Hematopoietic multipotent progenitor cell treated with erythropoietin and hydrocortisone succinate and interleukin-3 and kit ligand, for 17 days (in vitro differentiated cells): ENCODE results near the gene PLD1.
"Not testable (repeated sequence)": the region's sequence is repeated elsewhere in the genome, so short reads cannot be mapped to it uniquely, and the experiment has no call there.

ENCODE experiments used
- DNase-seq: peaks from one replicate; pipeline ENCODE4 v3.0.0-alpha.2; 2015; ENCODE audit warnings: low spot score

The PLD1 gene

DNA sequence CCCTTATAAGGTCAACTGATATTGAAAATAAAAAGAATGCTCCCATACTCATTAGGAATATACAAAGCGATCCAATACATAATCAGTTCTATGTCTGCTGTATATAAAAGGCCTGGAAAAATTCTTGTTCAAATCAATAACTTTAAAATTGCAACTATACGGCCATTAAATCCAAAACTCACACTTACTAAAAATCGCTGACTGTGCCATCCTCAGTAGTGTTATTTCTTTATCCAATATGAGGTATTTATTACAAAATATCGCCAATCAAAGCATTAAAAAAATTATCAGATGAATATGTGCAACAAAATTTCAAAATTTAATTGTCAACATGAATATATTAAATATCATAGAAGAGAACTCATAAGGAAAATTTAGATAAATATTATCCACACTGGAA lies 146.5 kb downstream of the PLD1 start:
- DNase-seq, result no peak

DNA sequence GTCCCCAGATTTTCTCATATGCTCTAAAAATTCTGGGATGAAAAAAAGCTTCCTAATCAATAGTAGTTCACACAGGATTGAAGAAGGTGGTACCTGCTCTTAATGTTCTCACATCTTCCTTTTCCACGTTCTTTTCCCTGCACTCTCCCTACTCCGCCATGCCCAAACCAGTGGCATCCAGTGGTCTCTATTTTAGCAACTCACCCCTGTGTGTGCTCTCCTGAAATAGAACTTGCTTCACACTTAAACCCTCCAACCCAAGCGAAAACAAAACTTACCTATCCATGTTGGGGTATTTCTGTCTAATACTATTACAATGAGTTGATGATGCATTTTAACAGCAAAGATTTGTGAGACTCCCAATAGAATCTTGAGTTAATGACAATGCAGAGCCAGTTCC lies 148.8 kb downstream of the PLD1 start:
- no peak for DNase-seq

DNA sequence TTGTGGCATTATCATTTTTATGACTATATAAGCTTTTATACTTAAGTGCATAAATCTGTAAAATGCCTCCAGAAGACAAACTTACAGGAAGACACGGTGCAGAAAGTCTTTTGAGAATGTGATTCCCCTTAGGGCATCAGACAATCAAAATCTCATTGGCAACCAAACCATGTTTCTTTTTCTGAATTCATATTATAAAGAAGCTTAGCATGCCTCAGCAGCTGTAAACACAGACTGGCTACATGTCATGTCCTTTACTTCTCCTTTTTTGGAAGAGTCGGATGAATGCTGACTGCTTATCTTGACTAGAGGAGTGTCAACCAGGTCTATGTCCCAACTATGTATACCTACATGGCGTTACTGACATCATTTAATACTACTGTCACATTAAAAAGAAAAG lies 150.1 kb downstream of the PLD1 start:
- DNase-seq, result no peak

DNA sequence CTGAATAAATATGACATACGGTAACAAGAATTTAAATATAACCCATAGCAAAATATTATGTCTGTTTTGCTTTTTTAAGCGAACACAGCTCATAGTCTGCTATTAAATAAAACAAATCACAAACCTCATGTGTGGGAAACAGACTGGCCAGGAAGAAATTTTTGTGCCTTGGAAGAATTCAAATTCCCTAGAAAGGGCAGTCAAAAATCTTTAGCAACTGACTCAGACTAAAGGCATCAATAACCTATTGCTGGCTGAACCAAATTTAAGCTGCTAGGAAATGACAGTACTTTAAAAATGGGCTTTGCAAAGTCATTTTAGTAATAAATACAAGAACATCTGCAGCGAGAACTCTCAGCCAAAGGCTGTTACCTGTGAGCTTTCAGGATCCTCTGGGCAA lies 151.4 kb downstream of the PLD1 start:
- DNase-seq, result no peak

DNA sequence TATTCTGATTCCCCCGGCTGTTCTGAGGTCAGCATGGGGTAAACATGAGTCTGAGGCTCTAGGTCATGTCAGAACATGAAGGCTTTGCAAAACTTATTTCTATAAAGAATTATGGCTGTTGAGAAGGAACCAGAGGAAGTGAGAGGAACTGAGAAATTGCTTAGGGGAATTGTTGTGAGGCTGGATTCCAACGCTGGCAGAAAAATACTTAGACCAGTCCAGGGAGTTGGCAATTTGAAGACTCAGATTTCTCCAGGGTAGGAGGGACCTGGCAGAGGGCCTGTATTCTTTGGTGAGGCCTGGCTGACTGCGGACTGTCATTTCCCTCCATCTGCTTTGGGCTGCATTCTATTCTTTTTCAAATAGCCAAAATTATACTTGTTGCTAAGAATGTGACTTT lies 155.5 kb downstream of the PLD1 start:
- no peak for DNase-seq

DNA sequence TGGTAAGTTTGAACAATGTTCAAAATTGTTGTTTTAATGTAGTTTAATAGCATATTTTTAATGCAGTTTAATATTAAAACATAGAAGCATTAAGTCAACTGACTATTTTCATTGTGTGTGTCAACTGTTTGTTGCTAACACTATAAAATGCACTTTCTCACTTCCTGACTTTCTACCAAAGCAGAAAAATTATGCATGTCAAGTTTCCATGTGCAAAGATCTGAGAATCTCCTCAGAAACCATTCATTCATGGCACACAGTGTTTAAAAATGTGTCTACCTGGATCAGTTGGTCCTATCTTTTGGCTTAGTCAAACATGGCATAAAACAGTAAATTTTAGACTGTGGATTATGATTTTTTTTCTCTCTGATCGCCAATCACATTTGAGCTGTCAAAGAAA lies 156.0 kb downstream of the PLD1 start:
- DNase-seq, result no peak

DNA sequence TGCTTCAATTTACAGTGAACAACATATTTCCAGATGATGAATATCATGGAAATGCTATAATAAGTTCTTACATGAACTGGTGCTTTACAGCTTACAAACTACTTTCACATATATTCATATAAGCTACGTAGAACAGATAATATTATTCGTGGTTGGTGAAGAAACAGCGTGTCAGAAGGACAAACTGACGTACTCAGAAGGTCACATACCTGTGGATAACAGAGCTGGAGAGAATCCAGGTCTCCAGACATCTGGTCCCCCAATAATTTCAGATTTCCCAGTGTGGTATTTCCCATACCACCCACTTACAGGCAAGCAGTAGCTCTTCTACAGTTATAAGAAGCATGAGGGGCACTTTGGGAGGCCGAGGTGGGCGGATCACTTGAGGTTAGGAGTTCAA lies 156.6 kb downstream of the PLD1 start:
- no peak for DNase-seq

DNA sequence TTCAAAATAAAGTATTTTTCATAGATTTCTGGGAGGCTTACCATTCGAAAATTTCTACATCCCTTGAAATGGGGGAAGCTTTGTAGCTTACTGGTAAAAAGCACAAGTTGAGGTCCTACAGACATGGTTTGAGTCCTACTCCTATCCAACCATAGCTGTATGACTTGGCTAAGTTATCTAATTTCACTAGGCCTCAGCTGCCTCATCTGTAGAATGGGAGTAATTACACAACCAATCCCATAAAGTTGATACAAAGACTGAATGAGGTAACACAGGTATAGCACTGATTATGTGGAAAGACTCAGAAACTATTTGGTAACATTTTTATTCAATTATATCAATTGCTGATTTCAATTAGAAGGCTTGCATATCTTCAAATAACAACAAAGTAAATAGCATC lies 157.4 kb downstream of the PLD1 start:
- DNase-seq, result no peak

DNA sequence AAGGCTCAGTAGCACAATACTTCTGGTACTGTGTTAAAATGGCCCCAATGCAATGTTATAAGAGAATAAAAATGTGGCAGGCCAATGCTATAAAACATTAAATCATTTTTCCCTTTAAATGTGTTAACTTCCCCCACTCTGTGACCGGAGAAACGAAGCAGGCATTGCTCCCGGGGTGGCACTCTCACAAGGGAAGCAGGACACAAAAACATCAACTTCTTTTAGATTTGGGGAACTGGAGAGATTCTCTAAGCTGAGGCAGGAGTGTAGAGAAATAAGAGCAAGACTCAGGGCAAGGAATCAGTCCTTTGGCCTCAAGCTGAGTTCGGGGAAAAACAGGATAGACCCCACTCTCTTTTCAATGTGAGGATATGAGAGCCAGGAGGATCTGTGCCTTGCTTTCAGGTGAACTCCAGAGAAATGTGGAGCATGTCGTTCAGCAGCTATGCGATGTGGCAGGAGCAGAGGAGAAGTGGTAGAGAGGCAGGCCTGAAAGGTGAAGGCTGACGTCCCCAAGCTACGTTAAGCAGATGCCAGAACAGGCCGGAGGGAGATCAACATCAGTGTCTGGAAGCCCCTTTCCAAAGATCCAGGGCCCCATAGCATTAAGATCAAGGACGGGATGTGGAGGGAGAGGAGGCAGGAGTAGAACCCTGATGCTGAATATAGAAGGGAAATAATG lies 160.2 kb downstream of the PLD1 start:
- no peak for DNase-seq

DNA sequence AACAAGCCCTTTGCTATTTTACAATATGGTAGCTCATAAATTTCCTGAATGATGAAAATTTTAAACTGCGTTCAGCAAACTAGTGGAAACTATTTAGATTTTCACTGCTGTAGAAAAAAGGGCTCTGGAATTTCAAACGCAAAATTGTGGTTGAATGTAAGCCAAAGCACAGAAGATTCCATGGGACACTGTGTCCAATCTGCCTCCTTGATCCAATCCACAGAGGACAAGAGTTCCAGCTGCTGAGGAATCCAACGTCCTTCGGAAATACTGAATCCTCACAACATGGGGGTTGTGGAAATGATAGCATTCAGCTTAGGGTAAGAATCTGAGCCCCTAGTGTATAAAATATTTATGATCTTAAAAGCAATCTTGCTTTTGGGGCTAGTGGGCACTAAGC lies 161.0 kb downstream of the PLD1 start:
- DNase-seq, result no peak

DNA sequence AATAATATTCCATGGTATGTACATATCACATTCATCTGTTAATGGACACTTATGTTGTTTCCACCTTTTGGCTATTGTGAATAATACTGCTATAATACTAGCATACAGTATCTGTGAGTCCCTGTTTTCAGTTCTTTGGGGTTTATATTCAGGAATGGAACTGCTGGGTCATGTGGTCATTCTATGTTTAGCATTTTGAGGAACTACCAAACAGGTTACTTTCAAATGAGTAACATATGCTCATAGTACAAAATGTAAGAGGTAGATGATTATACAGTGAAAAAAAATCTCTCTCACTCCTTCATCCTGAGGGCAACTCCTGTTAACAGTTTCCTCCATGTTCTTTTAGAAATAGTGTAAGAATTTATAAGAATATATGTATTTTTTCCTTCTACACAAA lies 162.2 kb downstream of the PLD1 start:
- DNase-seq, result no peak

DNA sequence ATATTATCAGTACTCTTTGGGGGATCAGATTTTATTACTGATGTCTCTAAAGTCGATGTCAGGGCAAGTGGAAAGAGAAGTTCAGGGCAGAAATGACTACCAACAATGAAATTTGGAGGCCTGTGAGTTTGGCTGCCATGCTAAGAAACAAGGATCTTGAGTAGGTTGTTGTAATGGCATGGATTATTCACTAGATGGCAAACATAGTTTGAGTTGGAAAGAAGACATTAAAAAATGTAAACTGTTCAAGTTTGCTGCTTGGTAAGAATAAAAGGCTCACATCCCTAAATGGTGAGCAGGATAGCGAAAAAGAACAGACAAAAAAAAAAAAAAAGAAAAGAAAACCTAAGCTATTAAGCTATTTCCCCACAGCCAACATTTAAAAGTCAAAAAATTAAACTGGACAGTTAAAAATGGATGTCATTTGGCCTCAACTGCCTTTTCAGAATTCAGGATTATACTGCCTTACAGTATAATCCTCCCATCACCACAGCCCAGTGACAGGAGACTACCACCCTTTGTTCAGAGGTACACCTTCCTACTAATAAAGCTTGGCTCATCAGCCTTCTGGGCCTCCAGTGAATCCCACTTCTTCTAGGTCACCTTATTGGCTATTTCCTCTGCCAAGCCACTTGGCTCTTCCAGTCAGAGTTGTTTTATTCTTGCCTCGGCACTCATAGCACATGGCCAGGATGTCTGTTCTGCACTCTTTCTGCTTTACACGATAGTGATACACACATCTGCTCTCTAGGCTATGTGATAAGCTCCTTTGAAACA lies 163.7 kb downstream of the PLD1 start:
- no peak for DNase-seq

DNA sequence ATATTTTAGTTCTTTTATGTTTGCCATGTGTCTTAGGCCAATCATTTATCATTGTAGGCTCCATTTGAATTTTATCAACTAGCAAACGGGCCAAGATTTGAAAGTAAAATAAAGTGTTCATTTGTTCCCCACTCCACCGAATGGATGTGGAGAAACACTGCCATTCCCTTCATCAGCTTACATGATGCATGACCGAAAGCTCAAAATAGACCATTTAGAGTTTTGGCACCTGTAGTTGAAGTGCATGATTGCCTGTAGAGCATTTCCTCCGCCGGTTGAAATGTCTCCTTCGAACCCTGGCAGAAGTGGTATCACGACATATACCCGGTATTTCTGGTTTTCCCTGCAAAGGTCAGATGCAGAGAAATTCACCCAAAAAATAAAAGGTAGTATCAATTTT lies 165.6 kb downstream of the PLD1 start:
- DNase-seq, result no peak

DNA sequence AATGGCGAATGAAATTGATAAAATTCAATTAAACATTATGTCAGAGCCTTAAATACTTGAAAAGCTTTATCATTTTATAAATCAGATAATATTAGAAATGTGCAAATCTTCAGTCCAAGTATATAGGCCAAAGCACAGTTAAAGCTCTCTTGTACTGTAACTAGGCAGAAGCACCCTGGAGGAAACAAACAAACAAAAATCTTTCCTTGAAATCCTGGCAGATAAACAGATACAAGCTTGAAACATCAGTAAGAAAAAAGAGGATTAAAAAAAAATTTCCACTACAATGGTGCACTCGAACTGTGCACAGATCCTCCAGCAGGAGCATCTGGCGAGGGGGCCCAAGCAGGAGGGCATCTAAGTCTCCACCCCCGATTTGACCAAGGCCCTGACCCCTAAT lies 166.6 kb downstream of the PLD1 start:
- no peak for DNase-seq

DNA sequence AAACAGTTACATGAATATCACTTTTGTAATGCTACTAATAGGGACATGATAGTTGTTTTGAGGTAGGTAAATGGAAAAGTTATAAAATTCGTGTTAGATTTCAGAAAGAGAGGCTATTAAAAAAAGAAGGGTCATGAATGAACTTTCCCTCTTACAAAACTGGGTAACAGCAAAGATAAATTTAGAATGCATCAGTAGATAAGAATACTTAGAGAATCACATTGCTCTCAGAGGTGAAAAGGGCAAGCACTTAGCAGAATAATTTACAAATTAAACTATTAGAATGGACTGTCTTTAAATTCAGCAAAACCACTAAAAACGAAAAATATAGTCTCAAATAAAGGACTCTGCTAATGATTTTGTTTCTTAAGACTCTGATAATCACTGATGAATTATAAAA lies 167.2 kb downstream of the PLD1 start:
- DNase-seq, result no peak

DNA sequence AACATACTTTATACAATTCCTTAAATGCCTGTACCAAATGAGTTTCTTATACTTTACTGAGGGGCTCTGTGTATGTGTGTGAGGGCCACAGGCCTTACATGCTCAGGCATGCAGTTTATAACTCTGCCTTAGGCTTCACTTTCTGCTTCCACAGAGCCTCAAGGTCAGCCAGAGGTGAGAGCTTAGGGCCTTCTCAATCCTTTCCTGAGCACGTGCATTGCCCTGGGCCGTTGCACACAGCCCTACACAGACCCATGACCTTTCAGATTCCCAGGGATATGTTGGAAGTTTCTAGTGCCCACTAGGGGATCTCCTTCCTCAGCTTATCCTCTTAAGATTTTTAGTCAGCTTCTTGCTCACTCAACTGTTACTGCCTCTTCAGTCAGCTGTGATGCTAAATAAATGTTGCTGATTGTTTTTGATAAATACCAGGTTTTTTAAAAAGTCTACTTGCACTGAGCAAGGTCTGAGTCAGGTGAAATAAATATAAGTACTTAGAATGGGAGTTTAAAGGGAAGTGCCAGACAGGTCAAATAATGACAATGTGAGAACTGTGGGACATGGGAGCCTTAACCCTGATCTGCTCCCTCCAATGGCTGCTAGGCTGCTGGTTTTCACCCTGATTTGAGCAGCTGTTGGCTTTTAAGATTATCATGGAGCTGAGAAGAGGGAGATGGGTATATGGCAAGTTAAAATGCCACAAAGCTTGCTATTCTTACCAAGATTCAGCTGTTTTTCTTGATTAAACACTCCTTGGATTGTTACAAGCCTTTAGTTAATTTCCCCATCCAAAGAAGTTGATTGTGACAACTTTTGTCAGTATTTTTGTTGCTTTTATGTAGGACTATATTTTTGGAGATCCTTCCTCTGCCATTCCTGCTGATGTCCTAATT lies 169.5 kb downstream of the PLD1 start:
- no peak for DNase-seq

DNA sequence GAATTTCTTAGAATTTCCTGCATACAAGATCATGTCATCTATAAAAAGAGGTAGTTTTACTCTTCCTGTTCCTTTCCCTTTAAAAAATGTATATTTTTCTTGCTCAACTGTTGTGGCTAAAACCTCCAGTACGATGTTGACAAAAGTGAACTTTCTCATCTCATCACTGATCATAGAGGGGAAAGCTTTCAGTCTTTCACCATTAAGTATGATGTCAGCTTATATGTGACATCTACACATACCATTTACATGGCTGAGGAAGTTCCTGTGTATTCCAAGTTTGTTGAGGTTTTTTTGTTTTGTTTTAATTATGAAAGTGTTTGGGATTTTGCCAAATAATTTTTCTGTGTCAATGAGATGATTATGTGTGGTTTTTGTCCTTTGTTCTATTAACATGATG lies 173.6 kb downstream of the PLD1 start:
- DNase-seq, result no peak

DNA sequence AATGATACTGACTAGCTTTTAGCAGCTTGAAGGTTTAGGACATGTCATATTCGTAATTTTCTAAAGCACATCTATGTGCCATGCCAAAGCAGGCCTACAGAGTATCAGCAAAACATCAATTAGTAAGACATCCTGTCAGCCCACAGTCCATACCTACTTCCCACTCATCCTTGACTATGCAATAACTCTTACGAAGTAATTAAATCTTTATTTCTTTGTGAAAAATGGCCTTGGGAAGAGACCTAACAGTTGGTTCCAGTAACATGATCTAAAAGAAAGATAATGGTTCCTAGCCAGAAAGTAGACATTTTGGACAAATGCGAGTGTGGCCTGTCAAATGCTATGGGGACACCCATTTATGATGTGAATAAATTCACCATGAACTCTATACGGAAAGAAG lies 177.5 kb downstream of the PLD1 start:
- no peak for DNase-seq

DNA sequence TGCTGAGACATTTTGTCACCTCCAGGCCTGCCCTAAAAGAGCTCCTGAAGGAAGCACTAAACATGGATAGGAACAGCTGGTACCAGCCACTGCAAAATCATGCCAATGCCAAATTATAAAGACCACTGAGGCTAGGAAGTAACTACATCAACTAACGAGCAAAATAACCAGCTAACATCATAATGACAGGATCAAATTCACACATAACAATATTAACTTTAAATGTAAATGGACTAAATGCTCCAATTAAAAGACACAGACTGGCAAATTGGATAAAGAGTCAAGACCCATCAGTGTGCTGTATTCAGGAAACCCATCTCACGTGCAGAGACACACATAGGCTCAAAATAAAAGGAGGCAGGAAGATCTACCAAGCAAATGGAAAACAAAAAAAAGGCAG lies 183.5 kb downstream of the PLD1 start:
- not testable (repeated sequence) for DNase-seq

DNA sequence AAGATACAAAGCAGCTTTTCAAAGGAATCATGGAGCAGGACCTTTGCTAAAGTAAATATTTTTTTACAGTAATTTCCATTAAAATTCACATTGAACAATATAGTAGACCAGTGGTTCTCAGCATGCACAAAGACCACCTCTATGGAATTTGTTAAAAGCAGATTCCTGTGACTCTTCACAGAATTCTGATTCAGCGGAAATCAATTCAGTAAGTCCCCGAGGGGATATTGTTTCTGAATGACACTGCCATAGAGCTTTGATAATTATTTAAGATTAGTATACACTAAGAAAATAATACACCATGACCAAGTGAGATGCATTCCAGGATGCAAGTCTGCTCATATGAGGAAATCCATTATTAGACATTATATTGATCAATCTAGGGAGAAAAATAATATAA lies 188.2 kb downstream of the PLD1 start:
- no peak for DNase-seq

DNA sequence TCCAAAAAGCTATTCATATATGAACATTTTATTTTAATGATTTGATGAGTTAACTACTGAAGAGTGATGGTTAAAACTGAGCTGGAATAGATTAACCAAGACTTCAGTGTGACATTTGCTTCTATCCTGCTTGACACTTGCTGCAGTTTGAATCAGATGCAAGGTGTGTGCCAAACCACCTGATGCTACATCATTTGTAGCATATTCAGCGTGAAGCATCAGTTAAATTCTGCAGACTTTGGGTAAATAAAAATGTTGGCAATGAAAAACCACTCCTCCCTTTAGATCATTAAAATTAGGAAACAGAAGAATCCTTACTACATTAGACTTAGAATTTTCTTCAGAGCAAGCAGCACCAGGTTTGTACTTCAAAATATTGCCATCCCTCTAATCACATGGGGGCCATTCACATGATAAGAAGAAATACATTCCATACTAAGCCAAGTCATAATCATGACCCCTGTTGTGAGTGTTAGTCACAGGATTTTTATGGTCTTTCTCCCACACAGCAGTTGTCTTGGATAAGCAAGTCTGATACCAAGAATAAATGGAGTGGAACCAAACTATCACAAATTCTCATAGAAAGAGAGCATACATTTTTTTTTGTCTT lies 189.4 kb downstream of the PLD1 start:
- no peak for DNase-seq

DNA sequence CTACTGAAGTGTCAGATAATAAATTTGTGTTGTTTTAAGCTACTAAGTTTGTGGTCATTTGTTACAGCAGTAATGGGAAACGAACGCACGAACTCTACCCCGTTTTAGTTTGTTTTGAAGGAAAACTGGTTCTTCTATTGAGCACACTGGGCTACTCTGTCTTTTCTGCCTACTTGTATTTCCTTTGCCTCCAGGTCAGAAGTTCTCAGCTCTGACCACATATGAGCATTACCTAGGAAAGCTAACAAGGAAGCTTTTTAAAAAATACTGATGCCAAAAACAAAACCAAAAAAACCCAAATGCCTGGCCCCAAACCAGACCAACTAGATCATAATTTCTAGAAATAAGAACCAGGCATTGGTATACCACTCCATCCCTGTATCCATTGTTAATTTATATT lies 193.5 kb downstream of the PLD1 start:
- no peak for DNase-seq

DNA sequence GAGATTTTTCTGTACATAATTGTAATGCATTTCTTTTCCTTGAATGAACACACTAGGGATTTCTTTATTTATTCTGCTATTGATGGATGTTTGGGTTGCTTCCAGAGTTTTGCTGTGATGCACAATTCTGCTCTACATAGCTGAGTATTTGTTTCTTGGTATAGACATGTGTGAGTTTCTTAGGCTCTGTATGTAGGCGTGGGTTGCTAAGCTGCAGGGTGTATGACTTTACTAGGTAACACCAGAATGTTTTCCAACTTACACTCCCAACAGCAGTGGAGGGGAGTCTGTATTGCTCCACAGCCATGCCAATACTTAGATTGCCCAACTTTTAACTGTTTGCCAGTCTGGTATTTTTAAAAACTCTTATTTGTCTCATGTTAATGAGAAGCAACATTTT lies 194.6 kb downstream of the PLD1 start:
- no peak for DNase-seq
